Loucy (cell line): ENCODE measurements around the gene SMURF2.

Experiments used
- H2AFZ ChIP-seq: fragments of 200-600 bp; sonication (generic); 2 replicates; pipeline ENCODE4 v1.6.0; 2016; ENCODE audit warnings: antibody characterized with exemption, mild to moderate bottlenecking, low read length, moderate library complexity
- H3F3A ChIP-seq: fragments of 200-600 bp; 2 replicates; pipeline ENCODE4 v1.6.0; 2016; ENCODE audit warnings: antibody characterized with exemption, low read depth, mild to moderate bottlenecking
- H3K27me3 ChIP-seq: fragments of 200-600 bp; sonication (generic); 2 replicates; pipeline ENCODE4 v1.6.1; 2014; ENCODE audit warnings: low read length, mild to moderate bottlenecking; ENCODE audit not compliant: insufficient read depth, poor library complexity, severe bottlenecking
- H3K36me3 ChIP-seq: fragments of 200-600 bp; sonication (generic); 2 replicates; pipeline ENCODE4 v1.6.1; 2016; ENCODE audit warnings: low read length; ENCODE audit not compliant: insufficient read depth
- H3K4me1 ChIP-seq: fragments of 200-600 bp; sonication (generic); 2 replicates; pipeline ENCODE4 v1.5.1; 2014; ENCODE audit warnings: low read length, mild to moderate bottlenecking; ENCODE audit not compliant: insufficient read depth, poor library complexity, severe bottlenecking
- H3K4me2 ChIP-seq: fragments of 200-600 bp; sonication (generic); 2 replicates; pipeline ENCODE4 v1.6.0; 2014; ENCODE audit warnings: antibody characterized with exemption, low read length, low read depth, mild to moderate bottlenecking; ENCODE audit not compliant: poor library complexity, severe bottlenecking
- H3K4me3 ChIP-seq: fragments of 200-600 bp; sonication (generic); 2 replicates; pipeline ENCODE4 v1.5.1; 2014; ENCODE audit warnings: low read length, mild to moderate bottlenecking, mixed read lengths; ENCODE audit not compliant: poor library complexity, severe bottlenecking
- H3K79me2 ChIP-seq: fragments of 200-600 bp; sonication (generic); 2 replicates; pipeline ENCODE4 v1.6.1; 2014; ENCODE audit warnings: low read length; ENCODE audit not compliant: insufficient read depth
- H3K9ac ChIP-seq: fragments of 200-600 bp; sonication (generic); 2 replicates; pipeline ENCODE4 v1.6.0; 2014; ENCODE audit warnings: mild to moderate bottlenecking, low read depth, low read length, moderate library complexity; ENCODE audit not compliant: poor library complexity, severe bottlenecking
- H3K9me2 ChIP-seq: fragments of 200-600 bp; sonication (generic); replicated peaks from 2 replicates; pipeline ENCODE4 v1.6.1; 2016; ENCODE audit warnings: low read depth, low read length, mixed read lengths
- H3K9me3 ChIP-seq: fragments of 200-600 bp; sonication (generic); 2 replicates; pipeline ENCODE4 v1.6.1; 2014; ENCODE audit warnings: mild to moderate bottlenecking, antibody characterized with exemption, low read length, low read depth; ENCODE audit not compliant: insufficient read depth
- H4K20me1 ChIP-seq: fragments of 200-600 bp; sonication (generic); 2 replicates; pipeline ENCODE4 v1.6.0; 2014; ENCODE audit warnings: antibody characterized with exemption, low read length, mild to moderate bottlenecking; ENCODE audit not compliant: insufficient read depth, poor library complexity, severe bottlenecking
- EZH2phosphoT487 ChIP-seq: fragments of 200-600 bp; IDR thresholded peaks from 2 replicates; pipeline ENCODE4 v1.6.1; 2018; ENCODE audit warnings: antibody characterized with exemption, mild to moderate bottlenecking, moderate library complexity, borderline replicate concordance
- TF ChIP-seq, protein P1 (sequence below): fragments of 200-600 bp; sonication (generic); conservative IDR thresholded peaks from 2 replicates; pipeline ENCODE4 v1.5.1; 2014; ENCODE audit warnings: mild to moderate bottlenecking, antibody characterized with exemption, low read length

SMURF2 gene

GRCh38 chr17:64564098-64564497 is 98.0 kb downstream of the SMURF2 start:
- Histone ChIP-seq H3K4me3 (no peak overlapping the region), H3K36me3 (peaks cover 51% of the 10 kb centered on the region; the same call in 1 of the 2 replicates), H3K9me3 (no peaks in the 10 kb centered on the region), H3K4me2 (no peak overlapping the region), H3K27me3 (no peaks in the 10 kb centered on the region), H3K9me2 (no peaks in the 10 kb centered on the region), H3K4me1 (no peaks in the 10 kb centered on the region), H4K20me1 (no peaks in the 10 kb centered on the region), H2AFZ (no peak overlapping the region), H3F3A (no peaks in the 10 kb centered on the region), H3K79me2 (no peaks in the 10 kb centered on the region), H3K9ac (no peak overlapping the region)
- TF ChIP-seq EZH2phosphoT487: no peak
- TF ChIP-seq, protein P1, sequence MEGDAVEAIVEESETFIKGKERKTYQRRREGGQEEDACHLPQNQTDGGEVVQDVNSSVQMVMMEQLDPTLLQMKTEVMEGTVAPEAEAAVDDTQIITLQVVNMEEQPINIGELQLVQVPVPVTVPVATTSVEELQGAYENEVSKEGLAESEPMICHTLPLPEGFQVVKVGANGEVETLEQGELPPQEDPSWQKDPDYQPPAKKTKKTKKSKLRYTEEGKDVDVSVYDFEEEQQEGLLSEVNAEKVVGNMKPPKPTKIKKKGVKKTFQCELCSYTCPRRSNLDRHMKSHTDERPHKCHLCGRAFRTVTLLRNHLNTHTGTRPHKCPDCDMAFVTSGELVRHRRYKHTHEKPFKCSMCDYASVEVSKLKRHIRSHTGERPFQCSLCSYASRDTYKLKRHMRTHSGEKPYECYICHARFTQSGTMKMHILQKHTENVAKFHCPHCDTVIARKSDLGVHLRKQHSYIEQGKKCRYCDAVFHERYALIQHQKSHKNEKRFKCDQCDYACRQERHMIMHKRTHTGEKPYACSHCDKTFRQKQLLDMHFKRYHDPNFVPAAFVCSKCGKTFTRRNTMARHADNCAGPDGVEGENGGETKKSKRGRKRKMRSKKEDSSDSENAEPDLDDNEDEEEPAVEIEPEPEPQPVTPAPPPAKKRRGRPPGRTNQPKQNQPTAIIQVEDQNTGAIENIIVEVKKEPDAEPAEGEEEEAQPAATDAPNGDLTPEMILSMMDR: no peak

GRCh38 chr17:64555281-64555680 is 106.8 kb downstream of the SMURF2 start:
- Histone ChIP-seq H3K79me2 (no peaks in the 10 kb centered on the region), H3K4me2 (no peak overlapping the region), H3K36me3 (peaks cover 80% of the 10 kb centered on the region), H3K9ac (no peak overlapping the region), H3K9me2 (no peaks in the 10 kb centered on the region), H3F3A (no peaks in the 10 kb centered on the region), H3K4me1 (no peaks in the 10 kb centered on the region), H3K4me3 (no peak overlapping the region), H4K20me1 (no peaks in the 10 kb centered on the region), H3K27me3 (no peaks in the 10 kb centered on the region), H3K9me3 (no peaks in the 10 kb centered on the region), H2AFZ (no peak overlapping the region)
- TF ChIP-seq EZH2phosphoT487: no peak
- TF ChIP-seq, protein P1: no peak

- Histone ChIP-seq H3K4me3 (no peak overlapping the region), H3K9ac (no peak overlapping the region), H3K27me3 (no peaks in the 10 kb centered on the region), H3K9me2 (no peaks in the 10 kb centered on the region), H3K4me2 (no peak overlapping the region), H2AFZ (no peak overlapping the region), H3F3A (no peaks in the 10 kb centered on the region), H4K20me1 (no peaks in the 10 kb centered on the region), H3K9me3 (no peaks in the 10 kb centered on the region), H3K79me2 (no peaks in the 10 kb centered on the region), H3K4me1 (no peaks in the 10 kb centered on the region), H3K36me3 (peaks cover 89% of the 10 kb centered on the region)
- TF ChIP-seq EZH2phosphoT487: no peak
- TF ChIP-seq, protein P1: no peak
These were observed 108.0 kb downstream of the SMURF2 start for GRCh38 chr17:64554028-64554637.
